GM23338 (cell line): Measurements from ENCODE around the gene TXN. TPM values are rescaled to one million over a fixed set of nuclear protein-coding genes. Genes with fewer than 3 reads are reported as not detected.

Source experiments
- ATAC-seq: fragments of 200-7000 bp; cut with Tn5 transposase; 3 replicates; pipeline ENCODE4 v1.9.1; 2020
- DNase-seq: peaks from one replicate; pipeline ENCODE4 v3.0.0-alpha.2; 2015; ENCODE audit warnings: low spot score
- H2AFZ ChIP-seq: fragments of 200-600 bp; sonication (generic); 2 replicates; pipeline ENCODE4 v1.8.0; 2016; ENCODE audit warnings: antibody characterized with exemption, mild to moderate bottlenecking, moderate library complexity
- H3F3A ChIP-seq: fragments of 200-600 bp; sonication (generic); replicated peaks from 2 replicates; pipeline ENCODE4 v1.8.0; 2017; ENCODE audit warnings: antibody characterized with exemption, mixed run types, low read depth
- H3K27ac ChIP-seq: fragments of 200-600 bp; sonication (generic); 2 replicates; pipeline ENCODE4 v1.6.1; 2016; ENCODE audit warnings: low read depth
- H3K27me3 ChIP-seq: fragments of 200-600 bp; sonication (generic); 2 replicates; pipeline ENCODE4 v1.8.0; 2016; ENCODE audit warnings: mild to moderate bottlenecking, mixed run types, moderate library complexity; ENCODE audit not compliant: insufficient read depth
- H3K36me3 ChIP-seq: fragments of 200-600 bp; sonication (generic); 2 replicates; pipeline ENCODE4 v1.8.0; 2016; ENCODE audit warnings: mild to moderate bottlenecking; ENCODE audit not compliant: insufficient read depth
- H3K4me1 ChIP-seq: fragments of 200-600 bp; sonication (generic); 2 replicates; pipeline ENCODE4 v1.8.0; 2016; ENCODE audit warnings: mild to moderate bottlenecking, moderate library complexity; ENCODE audit not compliant: insufficient read depth
- H3K4me2 ChIP-seq: fragments of 200-600 bp; sonication (generic); 2 replicates; pipeline ENCODE4 v1.7.1; 2017; ENCODE audit warnings: mixed run types
- H3K4me3 ChIP-seq: fragments of 200-600 bp; sonication (generic); 2 replicates; pipeline ENCODE4 v1.6.1; 2016; ENCODE audit warnings: mixed run types
- H3K79me2 ChIP-seq: fragments of 200-600 bp; sonication (generic); replicated peaks from 2 replicates; pipeline ENCODE4 v1.8.0; 2017; ENCODE audit warnings: mild to moderate bottlenecking; ENCODE audit not compliant: insufficient read depth
- H3K9me2 ChIP-seq: fragments of 200-600 bp; sonication (generic); 2 replicates; pipeline ENCODE4 v1.8.0; 2017; ENCODE audit not compliant: insufficient read depth
- H4K20me1 ChIP-seq: fragments of 200-600 bp; sonication (generic); replicated peaks from 2 replicates; pipeline ENCODE4 v1.8.0; 2017; ENCODE audit warnings: mild to moderate bottlenecking; ENCODE audit not compliant: insufficient read depth
- H3K27ac Mint-ChIP-seq: 2 replicates; pipeline ENCODE4 v1.8.0; 2020; ENCODE audit warnings: inconsistent platforms, mild to moderate bottlenecking, moderate library complexity, mixed read lengths
- H3K27me3 Mint-ChIP-seq: 3 replicates; pipeline ENCODE4 v1.8.0; 2022; ENCODE audit warnings: low read depth, mild to moderate bottlenecking, moderate library complexity, mixed read lengths, inconsistent platforms; ENCODE audit not compliant: insufficient read depth, poor library complexity
- H3K36me3 Mint-ChIP-seq: 3 replicates; pipeline ENCODE4 v1.8.0; 2021; ENCODE audit warnings: low read depth, mild to moderate bottlenecking, inconsistent platforms, moderate library complexity, mixed read lengths
- H3K4me1 Mint-ChIP-seq: 3 replicates; pipeline ENCODE4 v1.8.0; 2020; ENCODE audit warnings: mild to moderate bottlenecking, inconsistent platforms, mixed read lengths
- H3K4me3 Mint-ChIP-seq: 3 replicates; pipeline ENCODE4 v1.8.0; 2021; ENCODE audit warnings: moderate library complexity, mild to moderate bottlenecking, inconsistent platforms, mixed read lengths
- H3K9me3 Mint-ChIP-seq: 3 replicates; pipeline ENCODE4 v1.8.0; 2020; ENCODE audit warnings: moderate library complexity, mild to moderate bottlenecking, inconsistent platforms, mixed read lengths
- CREB1 ChIP-seq: fragments of 250-450 bp; sonication (Bioruptor Pico); IDR thresholded peaks from 2 replicates; pipeline ENCODE4 v1.5.0; 2020; ENCODE audit warnings: low read depth, mild to moderate bottlenecking, moderate library complexity
- CTCF ChIP-seq, 2 experiments: fragments of 200-600 bp in 1 of 2; sonication (generic) in 1 of 2; conservative IDR thresholded peaks; 2 replicates each; pipeline versions ENCODE4 v1.5.1 to v1.6.1; 2016 to 2017; ENCODE audit warnings: antibody characterized with exemption in 2 of 2, low read depth in 2 of 2, mild to moderate bottlenecking in 2 of 2, moderate library complexity in 1 of 2
- ETS1 ChIP-seq: IDR thresholded peaks from 2 replicates; pipeline ENCODE4 v1.6.1; 2016; ENCODE audit warnings: antibody characterized with exemption
- EZH2 ChIP-seq: fragments of 200-600 bp; sonication (generic); IDR thresholded peaks from one replicate; pipeline ENCODE4 v1.8.0; 2017; ENCODE audit warnings: antibody characterized with exemption, mild to moderate bottlenecking, low read depth; ENCODE audit not compliant: unreplicated experiment
- EZH2phosphoT487 ChIP-seq: fragments of 200-600 bp; sonication (generic); IDR thresholded peaks from one replicate; pipeline ENCODE4 v1.8.1; 2018; ENCODE audit warnings: antibody characterized with exemption; ENCODE audit not compliant: unreplicated experiment
- JUNB ChIP-seq: IDR thresholded peaks from one replicate; pipeline ENCODE4 v1.6.1; 2016; ENCODE audit warnings: antibody characterized with exemption; ENCODE audit not compliant: unreplicated experiment
- NANOG ChIP-seq: IDR thresholded peaks from 2 replicates; pipeline ENCODE4 v1.6.1; 2016; ENCODE audit warnings: antibody characterized with exemption, borderline replicate concordance
- POLR2AphosphoS5 ChIP-seq: IDR thresholded peaks from 2 replicates; pipeline ENCODE4 v1.6.1; 2016; ENCODE audit warnings: antibody characterized with exemption, low read depth
- REST ChIP-seq: IDR thresholded peaks from one replicate; pipeline ENCODE4 v1.6.1; 2018; ENCODE audit warnings: antibody characterized with exemption; ENCODE audit not compliant: unreplicated experiment
- STAT1 ChIP-seq: IDR thresholded peaks from one replicate; pipeline ENCODE4 v1.6.1; 2016; ENCODE audit warnings: antibody characterized with exemption; ENCODE audit not compliant: unreplicated experiment
- ZNF114 ChIP-seq: fragments of 250-450 bp; sonication (Bioruptor Pico); IDR thresholded peaks from 2 replicates; pipeline ENCODE4 v1.5.0; 2020; ENCODE audit warnings: mild to moderate bottlenecking, moderate library complexity
- ZNF331 ChIP-seq: fragments of 250-450 bp; sonication (Bioruptor Pico); IDR thresholded peaks from 2 replicates; pipeline ENCODE4 v1.5.0; 2020; ENCODE audit warnings: low read depth, mild to moderate bottlenecking, moderate library complexity
- ZNF462 ChIP-seq: fragments of 250-450 bp; sonication (Bioruptor Pico); IDR thresholded peaks from 2 replicates; pipeline ENCODE4 v1.5.0; 2020; ENCODE audit warnings: mild to moderate bottlenecking, moderate library complexity
- polyA plus RNA-seq: library from polyadenylated mRNA; unstranded; fragments of >200 nt; fragmentation: Nextera tagmentation; extraction: Ambion mirVana; gene quantifications from 2 replicates; pipeline ENCODE4 v1.2.1, GENCODE V29; 2016
- total RNA-seq: library from RNA; depleted of rRNA; stranded (reverse); fragments of >200 nt; shearing (Covaris generic); gene quantifications from 2 replicates; pipeline ENCODE4 v1.2.3, GENCODE V29; 2014

Gene TXN
- total and polyA plus RNA-seq, 2 experiments from 2014 or later = 177 to 1,031 TPM

GRCh38 chr9:110290001-110290400, 33.7 kb upstream of the TXN start:
- H3K4me2 ChIP-seq = no peak overlapping the region
- no peaks in the 10 kb centered on the region for H3K4me1 ChIP-seq
- no peak overlapping the region for H3K4me3 ChIP-seq
- Mint-ChIP-seq H3K36me3 (no peaks in the 10 kb centered on the region), H3K27ac (no peak overlapping the region), H3K9me3 (no peaks in the 10 kb centered on the region; the same call in 2 of the 3 replicates), H3K4me3 (no peak overlapping the region), H3K4me1 (peaks cover 3% of the 10 kb centered on the region; the same call in 1 of the 3 replicates), H3K27me3 (peaks cover 7% of the 10 kb centered on the region)
- H3K9me2 ChIP-seq = no peaks in the 10 kb centered on the region
- H4K20me1 ChIP-seq = no peaks in the 10 kb centered on the region
- TF ChIP-seq CTCF (conservative IDR thresholded peaks at IDR 0.05; ENCODE audit: low read depth in 2 of 2) (no peak), ZNF331 (CRISPR knock-in tag) (no peak), ZNF114 (CRISPR knock-in tag) (no peak), REST (no peak), ZNF462 (no peak), ETS1 (no peak), EZH2 (no peak), POLR2AphosphoS5 (no peak), CREB1 (no peak), STAT1 (no peak), NANOG (no peak), EZH2phosphoT487 (no peak), JUNB (no peak)
- ATAC-seq (no peak), DNase-seq (no peak)
- H3K27me3 ChIP-seq = no peaks in the 10 kb centered on the region
- no peaks in the 10 kb centered on the region for H3K79me2 ChIP-seq
- no peak overlapping the region for H2AFZ ChIP-seq
- no peaks in the 10 kb centered on the region for H3K36me3 ChIP-seq
- no peak overlapping the region for H3K27ac ChIP-seq
- H3F3A ChIP-seq = no peaks in the 10 kb centered on the region
